Cardiac muscle cell (in vitro differentiated cells and primary cell): Measurements from ENCODE around the gene SLC4A1AP. TPM values are rescaled to one million over a fixed set of nuclear protein-coding genes. Genes with fewer than 3 reads are reported as not detected.

Source experiments
- DNase-seq, 2 donors: peaks; one replicate each; pipeline versions ENCODE4 v3.0.0 to v3.0.0-alpha.2; 2010 to 2017; ENCODE audit warnings: low read depth in 1 of 2, low spot score in 1 of 2
- H3K27ac ChIP-seq: fragments of 200-600 bp; sonication (generic); 2 replicates; pipeline ENCODE4 v1.5.1; 2016
- H3K27me3 ChIP-seq: fragments of 200-600 bp; sonication (generic); 2 replicates; pipeline ENCODE4 v1.6.0; 2016; ENCODE audit warnings: control low read depth
- H3K36me3 ChIP-seq: fragments of 200-600 bp; sonication (generic); 2 replicates; pipeline ENCODE4 v1.5.1; 2016; ENCODE audit warnings: control low read depth
- H3K4me1 ChIP-seq: fragments of 200-600 bp; sonication (generic); 2 replicates; pipeline ENCODE4 v1.8.1; 2017; ENCODE audit warnings: low read depth, mild to moderate bottlenecking, mixed run types
- H3K4me3 ChIP-seq: fragments of 200-600 bp; sonication (generic); 2 replicates; pipeline ENCODE4 v1.5.1; 2016; ENCODE audit warnings: mild to moderate bottlenecking
- H3K9me3 ChIP-seq: fragments of 200-600 bp; sonication (generic); 2 replicates; pipeline ENCODE4 v1.5.1; 2017; ENCODE audit warnings: low read depth, mild to moderate bottlenecking, control low read depth
- CTCF ChIP-seq: IDR thresholded peaks from 2 replicates; pipeline ENCODE4 v1.5.1; 2012; ENCODE audit warnings: low read depth, mild to moderate bottlenecking, low read length
- polyA plus RNA-seq: library from polyadenylated mRNA; unstranded; fragments of >200 nt; fragmentation: Nextera tagmentation; extraction: Ambion mirVana; gene quantifications from 2 replicates; pipeline ENCODE4 v1.2.1, GENCODE V29; 2016
- total RNA-seq: library from RNA; depleted of rRNA; stranded (reverse); fragments of >200 nt; gene quantifications from 2 replicates; pipeline ENCODE4 v1.2.3, GENCODE V29; 2016

The SLC4A1AP gene
- total and polyA plus RNA-seq, 2 experiments from 2014 or later: 34.8 to 35.9 TPM

GRCh38 chr2:27711804-27712203, 48.1 kb downstream of the SLC4A1AP start:
- H3K27ac ChIP-seq: no peak overlapping the region
- DNase-seq: no peak
- H3K27me3 ChIP-seq: no peaks in the 10 kb centered on the region
- H3K9me3 ChIP-seq: no peaks in the 10 kb centered on the region
- no peak for TF ChIP-seq CTCF
- H3K4me3 ChIP-seq: no peak overlapping the region
- H3K4me1 ChIP-seq: peaks cover 19% of the 10 kb centered on the region
- no peaks in the 10 kb centered on the region for H3K36me3 ChIP-seq

- DNase-seq: no peak
- H3K9me3 ChIP-seq: no peaks in the 10 kb centered on the region
- TF ChIP-seq CTCF: no peak
- H3K36me3 ChIP-seq: no peaks in the 10 kb centered on the region
- H3K4me3 ChIP-seq: no peak overlapping the region
- peaks cover 27% of the 10 kb centered on the region for H3K4me1 ChIP-seq
- H3K27me3 ChIP-seq: no peaks in the 10 kb centered on the region
- no peak overlapping the region for H3K27ac ChIP-seq
Measured at GRCh38 chr2:27712522-27712921, 48.8 kb downstream of the SLC4A1AP start.

- Histone ChIP-seq H3K9me3 (no peaks in the 10 kb centered on the region), H3K4me3 (no peak overlapping the region), H3K4me1 (peaks cover 28% of the 10 kb centered on the region), H3K27ac (no peak overlapping the region), H3K27me3 (no peaks in the 10 kb centered on the region), H3K36me3 (no peaks in the 10 kb centered on the region)
- no peak for DNase-seq
- no peak for TF ChIP-seq CTCF
Measured at GRCh38 chr2:27713201-27713600, 49.5 kb downstream of the SLC4A1AP start.

GRCh38 chr2:27714053-27714452, 50.4 kb downstream of the SLC4A1AP start:
- no peaks in the 10 kb centered on the region for H3K27me3 ChIP-seq

GRCh38 chr2:27714851-27715291, 51.2 kb downstream of the SLC4A1AP start:
- no peaks in the 10 kb centered on the region for H3K36me3 ChIP-seq
- no peaks in the 10 kb centered on the region for H3K27me3 ChIP-seq
- no peak for TF ChIP-seq CTCF
- peak overlapping the region; percentile 16 for H3K4me3 ChIP-seq
- H3K27ac ChIP-seq: peak overlapping the region; percentile 95
- no peaks in the 10 kb centered on the region for H3K9me3 ChIP-seq
- H3K4me1 ChIP-seq: peaks cover 28% of the 10 kb centered on the region
- DNase-seq: no peak

More at GRCh38 chr2:27714053-27714452, 50.4 kb downstream of the SLC4A1AP start:
- no peak for DNase-seq
- no peaks in the 10 kb centered on the region for H3K36me3 ChIP-seq
- H3K27ac ChIP-seq: peak overlapping the region; percentile 95
- H3K4me1 ChIP-seq: peaks cover 28% of the 10 kb centered on the region
- H3K9me3 ChIP-seq: no peaks in the 10 kb centered on the region
- no peak for TF ChIP-seq CTCF
- no peak overlapping the region for H3K4me3 ChIP-seq
